Middle frontal gyrus (tissue), 1 donor: ENCODE results near the gene CEP131.
A peak's percentile ranks its signal among the peaks of the same experiment; 100 is the strongest.
"Not testable (repeated sequence)": the region's sequence is repeated elsewhere in the genome, so short reads cannot be mapped to it uniquely, and the experiment has no call there.

Source experiments
- DNase-seq: peaks from one replicate; pipeline ENCODE4 v3.0.0-alpha.2; 2015; ENCODE audit warnings: low spot score; ENCODE audit errors: extremely low spot score

Gene CEP131

DNA sequence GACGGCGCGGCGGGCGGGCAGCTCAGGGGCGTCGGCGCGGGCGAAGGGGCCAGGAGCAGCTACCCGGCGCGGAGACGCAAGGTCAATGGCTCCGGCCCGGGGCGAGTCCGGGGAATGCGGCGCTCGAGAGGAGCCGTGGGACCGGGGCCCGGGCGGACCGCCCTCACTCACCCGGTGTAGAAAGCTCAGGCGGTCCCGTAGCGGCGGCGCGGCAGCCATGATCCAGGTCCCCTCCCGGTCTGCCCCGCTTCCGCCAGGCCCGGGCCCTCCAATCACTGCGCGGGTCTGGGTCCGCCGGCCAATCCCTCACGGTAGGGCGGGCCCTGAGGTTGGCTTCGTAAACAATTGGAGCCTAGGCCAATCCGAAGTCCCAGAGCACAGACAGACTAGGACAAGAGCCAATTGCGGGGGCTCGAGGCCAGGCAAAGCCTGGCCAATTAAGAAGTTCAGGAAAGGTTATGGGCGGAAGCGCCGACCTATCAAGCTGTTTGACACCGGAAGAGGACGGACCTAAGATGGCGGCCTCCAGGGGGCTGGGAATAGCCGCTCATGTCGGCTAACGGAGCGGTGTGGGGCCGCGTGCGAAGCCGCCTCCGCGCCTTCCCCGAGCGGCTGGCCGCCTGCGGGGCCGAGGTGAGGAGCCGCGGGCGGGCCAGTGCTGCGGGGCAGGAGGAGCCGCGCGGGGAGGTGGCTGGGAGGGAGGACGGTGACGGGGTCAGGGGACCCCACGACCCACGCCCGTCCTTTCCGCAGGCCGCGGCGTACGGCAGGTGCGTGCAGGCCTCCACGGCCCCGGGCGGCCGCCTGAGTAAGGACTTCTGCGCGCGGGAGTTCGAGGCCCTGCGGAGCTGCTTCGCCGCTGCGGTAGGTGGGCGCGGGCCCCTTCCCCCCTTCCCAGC, 16.3 kb upstream of the CEP131 start, which contains the start of the genes NDUFAF8 and TEPSIN:
Gene NDUFAF8 (plus strand): TSS at position 504 of the 899 bp plus-strand sequence. CDS start 46 bp downstream, at position 550.
Gene TEPSIN (minus strand): TSS at position 241 of the 899 bp plus-strand sequence. CDS start 22 bp downstream, at position 219.
- peak; percentile 100 for DNase-seq

DNA sequence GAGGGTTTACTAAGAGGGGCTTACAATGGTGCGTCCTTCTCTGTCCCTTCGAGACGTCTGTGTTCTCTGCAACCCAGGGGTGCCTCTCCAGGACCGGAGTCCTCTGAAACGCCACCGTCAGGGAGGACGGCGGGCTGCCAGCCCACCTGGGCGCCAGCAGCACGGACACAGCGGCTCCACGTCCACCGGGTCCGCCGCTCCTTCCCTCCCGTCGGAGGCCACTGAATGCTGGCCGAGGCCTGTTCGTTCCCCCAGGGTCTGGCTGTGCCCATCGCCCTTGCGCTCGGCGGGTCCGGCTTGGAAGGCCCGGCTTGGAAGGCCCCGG, 15.7 kb upstream of the CEP131 start:
- DNase-seq = no peak

DNA sequence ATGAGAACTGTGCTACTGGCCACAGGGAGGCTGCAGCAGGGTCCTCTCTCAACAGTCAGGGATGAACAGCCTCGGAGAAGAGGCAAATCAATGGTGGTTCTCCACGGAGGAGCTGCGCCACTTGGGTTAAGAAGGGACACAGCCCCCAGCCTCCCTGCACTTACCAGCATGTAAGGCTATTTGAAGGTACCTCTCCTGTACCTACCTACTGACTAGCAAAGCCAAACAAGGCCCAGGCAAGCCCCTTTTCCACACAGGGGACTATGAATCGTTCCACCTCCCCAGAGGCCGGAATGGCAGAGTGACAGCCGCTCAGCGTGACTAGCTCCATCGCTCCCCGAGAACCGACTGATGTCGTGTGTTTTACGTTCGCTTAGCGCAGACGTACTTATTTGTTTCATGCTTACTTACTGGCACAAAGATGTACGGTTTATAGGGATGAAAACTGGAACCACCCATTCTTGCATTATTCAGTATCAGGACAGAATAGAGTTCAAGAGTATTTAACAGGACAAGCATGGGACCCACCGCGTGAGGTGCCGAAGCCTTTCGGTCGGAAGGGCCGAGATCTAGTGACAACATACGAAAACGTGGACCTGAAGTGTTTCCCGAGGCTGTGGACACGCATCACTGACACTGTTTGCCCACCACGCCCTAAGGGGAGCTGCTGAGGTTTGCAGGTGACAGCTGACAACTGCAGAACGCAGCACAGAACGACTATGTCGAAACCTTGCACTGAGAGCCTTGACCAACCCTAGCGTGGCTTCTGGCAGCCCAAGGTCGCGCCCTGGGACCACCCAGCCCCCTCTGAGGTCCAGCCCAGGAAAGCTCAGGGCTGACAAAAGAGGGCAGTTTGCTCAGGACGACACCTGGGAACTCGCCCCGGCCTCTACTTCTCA, 15.1 kb upstream of the CEP131 start:
- DNase-seq = no peak

DNA sequence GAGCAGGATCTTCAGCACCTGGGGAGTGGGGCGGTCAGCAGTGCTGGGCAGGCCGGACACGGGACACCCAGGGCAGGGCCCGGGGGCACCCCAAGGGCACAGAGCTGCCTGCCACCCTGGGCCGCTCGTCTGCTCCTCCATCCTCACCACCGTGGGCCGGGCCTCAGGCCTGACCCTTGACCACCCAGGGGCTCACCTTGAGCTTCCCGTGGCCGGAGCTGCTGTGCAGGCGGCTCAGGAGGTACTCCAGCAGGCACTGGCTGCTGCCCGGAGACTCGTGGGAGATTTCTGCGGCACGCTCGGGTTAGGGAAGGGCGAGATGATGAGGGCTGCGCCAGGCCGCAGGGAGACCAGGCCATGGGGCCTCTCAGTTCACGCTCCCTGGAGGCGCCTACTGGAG, 14.0 kb upstream of the CEP131 start:
- no peak for DNase-seq

DNA sequence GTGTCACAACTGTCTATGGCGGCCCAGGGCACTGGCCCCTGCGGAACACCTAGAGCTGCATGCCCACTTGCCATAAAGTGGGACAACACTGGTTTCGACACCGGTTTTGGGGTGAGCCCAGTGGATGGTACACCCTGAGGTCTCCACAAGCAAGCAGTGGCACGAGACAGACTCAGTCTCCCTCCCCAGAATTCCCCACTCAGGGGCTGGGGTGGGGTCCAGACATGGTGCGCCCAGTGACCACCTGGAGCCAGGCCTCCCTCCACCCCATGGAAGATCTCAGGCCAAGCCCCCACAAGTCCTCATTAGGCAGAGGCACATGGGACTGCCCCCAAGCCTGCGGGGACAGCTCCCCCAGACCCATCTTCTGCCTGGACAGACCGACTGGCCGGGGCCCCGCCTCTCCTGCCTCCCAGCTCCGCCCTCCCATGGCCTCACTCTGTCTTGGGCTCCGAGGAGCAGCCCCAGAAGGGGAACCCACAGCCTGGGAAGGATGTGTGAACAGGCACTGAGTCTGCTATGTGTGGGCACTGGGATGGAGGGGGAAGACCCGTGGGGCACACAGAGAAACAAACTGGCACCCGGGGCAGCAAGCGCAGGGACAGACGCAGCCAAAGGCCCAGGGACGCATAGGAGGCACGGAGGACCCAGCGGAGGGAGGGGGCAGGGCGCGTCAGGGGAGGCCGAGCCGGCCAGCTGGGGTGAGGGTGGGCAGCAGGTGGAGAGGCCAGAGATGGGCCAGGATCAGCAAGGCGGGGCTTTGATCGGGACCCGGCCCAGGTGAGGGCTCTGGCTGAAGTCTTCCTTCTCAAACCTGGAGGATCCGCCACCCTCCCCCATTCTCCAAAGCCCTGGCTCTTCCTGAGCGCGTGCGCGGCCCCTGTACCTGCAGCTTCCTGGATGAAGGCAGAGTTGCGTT, 13.3 kb upstream of the CEP131 start:
- no peak for DNase-seq

DNA sequence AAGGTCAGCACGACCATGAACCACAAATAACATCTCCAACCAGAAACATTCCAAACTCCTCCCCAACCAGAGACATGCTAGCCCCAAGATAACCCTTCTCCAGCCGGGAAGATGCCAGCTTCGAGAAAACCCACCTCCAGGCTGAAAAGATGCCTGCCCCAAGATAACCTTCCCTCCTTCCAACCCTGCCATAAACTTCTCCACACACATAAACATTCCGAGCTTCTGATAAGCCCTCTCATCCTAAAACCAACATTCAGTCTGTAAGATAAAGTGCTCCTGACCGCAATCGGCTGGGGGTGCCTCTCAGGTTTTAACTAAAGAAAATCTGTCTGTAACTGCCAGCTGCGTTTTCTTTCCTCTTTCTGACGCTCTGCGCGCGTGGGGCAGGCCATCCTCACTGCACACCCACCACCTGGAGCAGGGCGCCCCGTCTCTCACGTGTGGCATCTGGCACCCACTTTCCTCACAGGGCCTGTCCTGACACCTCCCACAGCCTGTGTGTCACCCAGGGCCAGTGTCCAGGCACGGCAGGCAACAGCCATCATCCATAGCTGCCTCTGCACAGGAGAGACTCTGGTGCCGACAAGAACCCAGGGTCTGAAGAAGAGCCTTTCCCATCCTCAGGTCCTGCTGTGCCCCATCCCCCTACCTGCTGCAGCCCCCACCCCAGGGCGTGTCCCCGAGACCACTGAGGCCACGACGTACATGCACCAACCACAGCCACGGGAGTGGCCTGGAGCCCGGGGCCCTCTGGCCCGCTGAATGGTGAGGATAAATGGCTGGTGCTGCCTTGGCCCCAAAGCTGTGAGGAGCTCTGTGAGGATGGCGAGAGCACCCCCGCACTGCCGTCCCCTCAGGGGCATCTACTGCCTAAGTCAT, 12.4 kb upstream of the CEP131 start:
- no peak for DNase-seq

DNA sequence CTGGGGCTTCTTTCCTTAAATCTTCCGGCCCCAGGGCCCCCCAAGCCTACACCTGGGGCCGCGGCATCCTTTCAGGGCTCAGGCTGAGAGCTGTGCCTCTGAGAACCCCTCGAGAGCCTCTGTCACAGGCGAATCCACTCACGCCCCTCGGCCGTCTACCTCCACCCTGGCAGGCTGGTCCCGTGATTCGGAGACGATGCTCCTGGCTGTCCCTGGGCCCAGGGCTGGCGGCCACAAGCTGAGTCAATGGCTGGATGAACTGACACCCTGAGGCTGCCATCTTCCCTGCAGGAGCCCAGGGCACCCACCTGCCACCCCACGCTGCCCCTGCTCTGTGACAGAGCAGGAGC, 11.7 kb upstream of the CEP131 start:
- no peak for DNase-seq

DNA sequence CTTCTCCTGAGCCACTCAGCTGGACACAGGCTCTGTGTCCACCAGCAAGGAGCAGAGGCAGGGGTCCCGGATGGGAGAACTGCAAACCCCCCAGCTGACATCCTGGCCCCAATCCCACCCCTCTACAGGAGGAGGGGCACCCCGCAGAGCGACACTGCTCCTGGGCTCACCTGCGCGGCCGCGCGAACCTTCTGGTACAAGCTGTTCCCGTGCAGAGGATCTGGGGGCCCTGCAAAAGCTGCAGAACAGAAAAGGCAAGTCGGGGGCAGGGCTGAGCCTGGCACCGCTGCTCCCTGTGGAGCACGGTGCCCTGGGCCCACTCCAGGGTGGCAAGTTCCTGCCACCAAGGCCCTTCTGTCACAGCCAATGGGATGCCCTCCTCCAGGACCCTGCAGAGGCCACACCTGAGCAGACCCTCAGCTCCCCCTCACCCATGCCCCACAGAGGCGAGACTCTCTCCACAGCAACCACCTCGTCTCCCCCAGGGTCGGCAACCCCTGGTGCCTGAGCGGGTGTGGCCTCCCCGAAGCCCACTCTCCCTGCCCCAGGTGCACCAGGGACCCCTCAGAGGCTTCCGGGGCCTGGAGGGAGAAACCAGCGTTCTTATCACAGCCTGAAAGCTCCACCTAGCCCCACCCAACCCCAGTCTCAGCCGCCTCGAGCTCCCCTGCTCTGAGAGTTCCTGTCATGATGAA, 11.2 kb upstream of the CEP131 start:
- DNase-seq = no peak

DNA sequence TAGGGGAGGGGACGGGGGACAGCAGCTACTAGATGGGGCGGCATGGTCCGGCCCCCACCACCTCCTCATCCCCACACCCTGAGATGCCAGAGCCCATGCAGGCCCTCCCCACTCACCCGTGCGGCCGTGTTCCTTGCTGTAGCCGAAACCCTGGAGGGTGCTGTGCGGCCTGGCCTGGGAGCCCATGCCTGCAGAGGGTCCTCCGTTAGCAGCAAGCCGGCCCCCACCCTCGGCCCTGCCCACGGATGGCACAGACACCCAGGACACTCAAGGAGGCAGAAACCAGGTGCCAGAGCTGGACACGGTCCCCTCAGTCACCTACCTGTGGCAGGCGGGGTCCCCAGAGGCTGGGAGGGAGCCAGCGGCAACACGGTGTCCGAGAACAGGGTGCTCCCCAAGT, 10.6 kb upstream of the CEP131 start:
- no peak for DNase-seq

DNA sequence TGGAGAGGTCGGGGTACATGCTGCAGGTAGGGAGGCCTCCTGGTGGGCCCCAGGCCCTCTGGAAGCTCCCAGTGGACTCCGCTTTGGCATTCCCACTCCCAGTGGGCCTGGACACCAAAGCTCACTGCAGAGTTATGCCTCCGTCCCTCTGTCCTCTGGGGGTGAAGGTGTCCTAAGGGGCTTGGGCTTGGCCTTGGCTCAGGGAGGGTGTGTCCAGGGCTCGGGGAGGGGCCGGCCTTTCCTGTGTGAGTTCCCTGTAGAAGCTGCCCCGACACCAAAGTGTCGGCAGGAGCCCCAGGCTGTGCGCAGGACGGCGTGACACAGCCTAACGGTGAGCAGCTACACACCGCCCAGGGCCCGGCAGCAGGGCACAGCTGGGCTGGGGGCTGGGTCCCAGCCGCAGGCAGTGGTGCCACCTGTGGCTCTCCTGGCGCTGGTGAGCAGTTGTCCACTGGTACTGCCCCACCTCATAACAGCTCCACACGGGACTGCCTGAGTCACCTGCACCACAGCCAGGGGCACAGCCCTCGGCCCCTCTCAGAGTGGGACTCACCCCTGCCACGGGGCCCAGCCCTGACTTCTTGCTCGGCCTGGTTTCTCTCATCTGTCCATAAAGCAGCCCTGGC, 10.0 kb upstream of the CEP131 start:
- no peak for DNase-seq

DNA sequence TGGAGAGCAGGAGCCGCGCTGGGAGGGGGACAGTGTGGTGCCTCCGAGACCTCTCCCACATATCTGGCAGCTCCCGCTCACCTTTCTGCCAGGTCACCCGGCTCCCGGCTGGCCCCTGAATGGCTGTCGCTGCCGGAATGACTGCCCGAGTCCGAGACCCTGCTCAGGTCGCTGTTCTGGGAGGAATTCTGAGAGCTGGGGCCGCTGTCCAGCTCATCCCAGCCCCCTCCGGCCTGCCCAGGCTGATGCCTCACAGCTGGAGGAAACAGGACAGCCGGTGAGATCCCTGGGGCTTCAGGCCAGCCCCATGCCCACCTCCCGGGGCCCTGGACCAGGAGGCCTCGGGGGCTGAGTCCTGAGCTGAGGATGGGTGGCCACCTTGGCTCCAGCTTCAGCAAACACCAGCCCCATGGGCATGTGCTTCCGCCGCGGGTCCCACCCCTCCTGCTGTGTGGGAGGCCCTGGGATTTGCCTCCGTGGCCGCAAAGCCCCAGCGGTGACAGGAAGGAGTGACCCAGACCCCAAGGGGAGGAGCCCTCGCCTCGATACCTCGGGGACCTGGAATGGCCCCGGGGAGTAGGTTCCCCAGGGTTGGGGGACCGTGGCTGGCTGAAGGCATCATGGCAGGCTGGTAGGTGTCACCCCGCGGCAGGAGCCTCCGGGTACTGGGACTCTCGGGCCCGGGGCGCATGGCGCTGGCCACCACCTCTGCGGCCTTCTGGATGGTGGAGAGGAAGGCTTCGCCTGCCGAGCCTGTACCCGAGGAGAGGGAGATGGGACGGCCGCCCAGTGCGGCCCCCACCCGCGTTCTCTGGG, 9.2 kb upstream of the CEP131 start:
- DNase-seq = no peak

DNA sequence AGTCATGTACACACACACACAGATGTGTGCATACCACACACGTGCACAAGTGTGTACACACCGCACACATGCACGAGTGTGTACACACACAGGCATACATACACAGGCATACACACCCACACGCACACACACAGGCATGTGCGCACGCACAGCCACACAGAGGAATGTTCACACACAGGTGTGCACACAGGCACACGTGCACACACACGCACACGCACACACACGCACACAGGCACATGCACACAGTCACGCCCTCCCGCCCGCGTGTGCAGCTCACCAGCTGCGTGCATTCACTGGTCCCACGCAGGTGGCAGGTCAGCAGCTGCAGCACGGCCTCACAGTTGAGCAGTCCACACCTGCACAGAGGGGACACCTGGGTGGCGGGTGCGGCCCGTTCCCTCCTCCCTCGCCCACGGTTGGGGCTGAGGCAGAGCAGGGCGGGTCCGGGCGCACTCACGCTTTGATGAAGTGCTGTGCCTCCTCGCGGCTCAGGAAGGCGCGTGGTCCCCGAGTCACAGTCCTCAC, 8.4 kb upstream of the CEP131 start:
- DNase-seq = no peak

DNA sequence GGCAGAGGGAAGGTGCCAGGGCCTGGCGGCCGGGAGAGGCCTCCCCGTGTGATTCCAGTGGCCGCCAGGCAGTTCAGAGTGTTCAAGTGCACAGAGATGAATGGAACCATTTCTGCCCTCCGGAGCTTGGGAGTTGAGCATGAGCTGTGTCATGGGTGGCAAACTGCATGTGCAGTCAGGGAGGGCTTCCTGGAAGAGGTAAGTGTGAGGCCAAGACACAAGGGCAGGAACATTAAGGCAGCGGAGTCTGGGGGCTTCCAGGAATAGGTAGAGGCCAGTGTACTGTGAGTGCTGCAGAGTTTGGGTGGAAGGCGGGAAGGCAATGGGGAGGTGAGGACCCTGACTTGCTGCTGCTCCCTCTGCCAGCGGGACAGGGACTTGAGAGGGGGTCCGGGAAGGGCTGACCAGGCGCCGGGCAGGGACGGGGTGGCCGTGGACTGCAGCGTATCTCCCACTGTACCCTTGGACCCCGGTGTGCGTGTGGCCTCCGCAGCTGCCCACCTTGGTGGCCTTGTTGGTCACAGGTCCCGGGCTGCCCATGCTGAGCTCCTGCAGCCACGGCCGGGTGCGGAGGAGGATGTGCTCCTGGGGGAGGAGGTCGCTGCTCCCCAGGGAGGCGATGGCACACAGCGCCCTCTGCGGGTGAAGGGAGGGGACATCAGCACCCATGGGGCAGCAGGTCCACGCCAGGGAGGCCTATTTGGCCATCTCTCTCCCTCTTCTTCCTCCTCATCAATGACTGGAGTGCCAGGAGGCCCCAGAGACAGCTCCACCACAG, 7.5 kb upstream of the CEP131 start:
- DNase-seq = no peak

DNA sequence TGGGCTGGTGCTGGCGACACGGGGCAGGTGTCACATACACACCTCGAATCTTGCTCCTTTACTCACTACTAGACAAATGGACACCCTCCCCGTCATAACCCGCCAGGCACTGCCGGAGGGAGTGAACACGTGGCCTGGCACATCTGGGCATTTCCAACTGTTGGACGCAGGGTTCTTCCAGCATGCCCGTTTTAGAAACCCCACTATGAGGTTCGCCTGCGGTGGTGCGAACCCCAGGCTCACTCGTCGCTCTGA, 6.8 kb upstream of the CEP131 start:
- DNase-seq = no peak

DNA sequence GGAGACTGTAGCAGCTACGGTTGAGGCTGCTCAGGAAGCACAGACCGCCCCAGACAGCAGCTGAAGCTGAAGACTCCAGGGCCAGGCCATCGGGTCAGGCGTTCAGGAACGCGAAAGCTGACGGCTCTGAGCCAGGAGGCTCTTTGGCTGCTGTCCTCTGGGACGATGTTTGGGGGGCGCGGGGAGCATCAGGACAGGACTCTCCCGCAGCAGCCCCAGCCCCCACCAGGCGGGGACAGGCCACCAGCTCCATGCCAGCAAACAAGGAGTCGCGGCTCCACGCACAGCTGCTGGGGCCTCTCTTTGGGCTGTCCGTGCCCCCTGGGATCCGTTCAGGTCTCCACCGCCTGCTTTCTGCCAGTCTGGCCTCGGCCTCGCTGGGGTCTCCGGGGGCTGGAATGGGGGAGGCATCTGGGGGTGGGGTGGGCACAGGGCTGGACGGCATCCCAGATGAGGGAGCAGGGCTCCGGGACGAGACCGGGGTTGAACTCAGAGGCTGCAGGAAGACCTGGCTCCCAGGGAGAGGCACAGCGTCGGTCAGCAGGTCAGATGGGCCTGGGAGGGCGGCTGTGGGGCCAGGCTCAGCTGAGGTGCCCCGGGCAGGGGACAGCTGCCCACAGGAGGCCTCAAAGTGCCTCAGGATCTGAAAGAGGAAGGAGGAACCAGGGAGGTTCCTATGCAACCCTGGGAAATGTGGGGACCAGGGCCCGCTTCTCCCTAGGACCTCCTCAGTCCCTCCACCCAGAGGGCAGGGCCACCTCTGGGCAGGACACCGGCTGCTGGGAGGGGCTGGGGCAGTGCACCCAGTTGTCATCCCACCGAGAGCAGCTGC, 6.3 kb upstream of the CEP131 start:
- no peak for DNase-seq

DNA sequence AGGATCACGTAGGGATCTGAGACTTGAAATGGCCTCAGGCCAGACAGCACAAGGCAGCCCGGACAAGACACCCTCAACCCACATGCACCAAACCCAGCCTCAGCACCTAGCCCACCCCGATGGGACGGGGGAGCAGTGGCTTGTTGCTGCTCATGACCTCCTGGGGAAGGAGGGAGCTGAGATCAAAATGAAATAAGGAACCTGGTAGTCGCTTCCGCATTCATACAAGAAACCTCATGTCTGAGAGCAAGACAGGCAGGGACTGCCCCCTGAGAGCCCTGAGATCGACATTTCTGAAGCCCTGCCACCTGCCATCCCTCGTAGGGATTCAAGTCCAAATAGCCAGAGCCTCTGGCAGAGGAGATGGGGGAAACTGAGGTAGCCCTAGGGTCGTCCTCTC, 5.7 kb upstream of the CEP131 start:
- no peak for DNase-seq

DNA sequence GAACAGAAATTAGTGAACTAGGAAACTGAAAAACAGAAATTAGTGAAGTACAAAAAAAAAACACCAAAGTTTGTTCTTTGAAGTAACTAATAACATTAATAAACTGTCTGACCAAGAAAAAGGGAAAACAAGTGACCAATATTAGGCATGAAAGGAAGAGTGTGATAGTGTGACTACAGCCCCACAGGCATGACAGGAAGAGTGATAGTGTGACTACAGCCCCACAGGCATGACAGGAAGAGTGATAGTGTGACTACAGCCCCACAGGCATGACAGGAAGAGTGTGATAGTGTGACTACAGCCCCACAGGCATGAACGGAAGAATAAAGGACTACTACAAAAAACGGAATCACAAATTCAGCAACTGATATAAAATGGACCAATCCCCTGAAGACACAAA, 4.9 kb upstream of the CEP131 start:
- DNase-seq = not testable (repeated sequence)
